Testis (tissue), 3 donors: ENCODE results near the gene MAPK12. TPM values are rescaled to one million over a fixed set of nuclear protein-coding genes. Genes with fewer than 3 reads are reported as not detected.

Experiments used
- DNase-seq: peaks from one replicate; pipeline ENCODE4 v3.0.0-alpha.2; 2019
- H3K27ac ChIP-seq, 2 donors: fragments of 200-600 bp; sonication (generic); one replicate each; pipeline ENCODE4 v1.5.1; 2019
- H3K27me3 ChIP-seq: fragments of 200-600 bp; sonication (generic); one replicate; pipeline ENCODE4 v1.5.1; 2019
- H3K36me3 ChIP-seq: fragments of 200-600 bp; sonication (generic); one replicate; pipeline ENCODE4 v1.5.1; 2017; ENCODE audit warnings: low read depth; ENCODE audit errors: missing control alignments
- H3K4me1 ChIP-seq: fragments of 200-600 bp; sonication (generic); one replicate; pipeline ENCODE4 v1.5.1; 2019
- H3K4me3 ChIP-seq, 2 donors: fragments of 200-600 bp; sonication (generic); one replicate each; pipeline ENCODE4 v1.5.1; 2017 to 2019
- H3K9me3 ChIP-seq: fragments of 200-600 bp; sonication (generic); one replicate; pipeline ENCODE4 v1.5.1; 2017
- POLR2A ChIP-seq: fragments of 450-650 bp; IDR thresholded peaks from one replicate; pipeline ENCODE4 v1.6.1; 2017; ENCODE audit warnings: antibody characterized with exemption, mild to moderate bottlenecking, moderate library complexity
- WGBS, 2 donors: methylation state at CpG; one replicate each; pipeline ENCODE4 v1.1.5; 2018; 5-methylcytosine and 5-hydroxymethylcytosine counted together
- intact Hi-C: fragments of 100-400 bp; cut with DNase I; formaldehyde crosslinking; loops from one replicate; pipeline ENCODE4 v1.15.1; 2023; ENCODE audit warnings: low total_unique reads
- polyA plus RNA-seq: library from polyadenylated mRNA; stranded (reverse); fragments of 350-450 nt; fragmentation: Illumina TruSeq; extraction: RNeasy Lipid Tissue Mini Kit (QIAGEN cat#74804); gene quantifications from one replicate; pipeline ENCODE4 v1.2.3, GENCODE V29; 2014; ENCODE audit warnings: low read depth, low replicate concordance; ENCODE audit not compliant: insufficient read depth
- total RNA-seq, 2 donors: library from RNA; depleted of rRNA; stranded (reverse); fragments of >200 nt; gene quantifications; one replicate each; pipeline ENCODE4 v1.2.3, GENCODE V29; 2016
- TF ChIP-seq, protein P1 (sequence below), 3 experiments: fragments of 450-650 bp in 2 of 3; fragments of 200-600 bp in 1 of 3; sonication (generic) in 1 of 3; IDR thresholded peaks; one replicate each; pipeline ENCODE4 v1.5.1; 2016 to 2019; ENCODE audit warnings: antibody characterized with exemption in 3 of 3, mild to moderate bottlenecking in 2 of 3, moderate library complexity in 1 of 3

The MAPK12 gene
- total and polyA plus RNA-seq, 3 donors from 2014 or later: 9.1 to 25.1 (median 22.3) TPM

DNA sequence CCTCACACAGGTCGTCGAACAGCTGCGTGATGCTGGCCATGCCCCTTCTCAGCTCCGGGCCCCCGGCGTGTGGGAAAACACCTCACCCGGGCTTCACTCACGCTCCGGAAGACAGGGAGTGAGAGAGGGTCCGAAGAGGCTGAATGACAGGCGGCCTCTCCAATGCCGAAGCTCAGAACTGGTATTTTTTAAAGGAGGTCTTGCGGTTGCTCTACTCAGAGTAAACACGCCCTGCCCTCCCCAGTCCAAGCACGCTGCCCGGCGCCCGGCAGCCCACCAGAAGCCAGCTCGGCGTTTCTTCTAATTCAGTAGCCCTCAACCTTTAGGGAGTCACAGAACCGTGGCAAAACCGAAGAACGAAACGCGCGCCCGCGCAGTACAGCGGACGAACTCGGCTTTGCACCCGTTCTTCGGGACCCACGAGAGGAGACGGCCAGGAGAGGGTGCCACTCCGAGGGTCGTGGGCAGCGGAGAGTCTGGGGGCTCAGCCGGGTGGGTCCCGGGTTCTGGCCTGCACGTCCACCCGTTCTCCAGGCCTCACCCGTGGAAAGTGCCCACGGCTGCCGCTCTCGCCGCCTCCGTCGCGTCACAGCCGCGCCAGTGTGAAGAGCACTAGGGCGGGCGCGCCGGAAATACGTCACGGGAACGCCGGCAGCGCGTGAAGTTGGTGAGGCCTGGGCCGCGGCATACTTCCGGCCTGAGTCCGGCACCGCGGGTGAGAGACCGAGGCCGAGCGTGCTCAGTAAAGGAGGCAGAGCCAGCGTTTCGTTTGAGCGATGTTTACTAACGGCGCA is 16.9 kb downstream of the MAPK12 start, which contains the start of gene TUBGCP6:
TSS of gene TUBGCP6 (minus strand) at position 604 of the 794 bp plus-strand sequence. CDS start at position 40, 564 bp downstream.
- peak within 1 kb of the TSS; percentile 78 to 93 for H3K4me3 ChIP-seq
- no peaks in the 10 kb centered on the region for H3K36me3 ChIP-seq
- no peaks in the 10 kb centered on the region for H3K9me3 ChIP-seq
- intact Hi-C loops: no loop called here
- H3K27me3 ChIP-seq: no peaks in the 10 kb centered on the region
- 0 to 1% methylated on average over 49 to 73 of the region's 76 CpGs for WGBS, 2 donors
- peak; percentile 98 for DNase-seq
- H3K27ac ChIP-seq: peak within 1 kb of the TSS; percentile 82 to 86
- peaks cover 36% of the 10 kb centered on the region for H3K4me1 ChIP-seq
- TF ChIP-seq POLR2A: peak; percentile 5
- TF ChIP-seq, protein P1, sequence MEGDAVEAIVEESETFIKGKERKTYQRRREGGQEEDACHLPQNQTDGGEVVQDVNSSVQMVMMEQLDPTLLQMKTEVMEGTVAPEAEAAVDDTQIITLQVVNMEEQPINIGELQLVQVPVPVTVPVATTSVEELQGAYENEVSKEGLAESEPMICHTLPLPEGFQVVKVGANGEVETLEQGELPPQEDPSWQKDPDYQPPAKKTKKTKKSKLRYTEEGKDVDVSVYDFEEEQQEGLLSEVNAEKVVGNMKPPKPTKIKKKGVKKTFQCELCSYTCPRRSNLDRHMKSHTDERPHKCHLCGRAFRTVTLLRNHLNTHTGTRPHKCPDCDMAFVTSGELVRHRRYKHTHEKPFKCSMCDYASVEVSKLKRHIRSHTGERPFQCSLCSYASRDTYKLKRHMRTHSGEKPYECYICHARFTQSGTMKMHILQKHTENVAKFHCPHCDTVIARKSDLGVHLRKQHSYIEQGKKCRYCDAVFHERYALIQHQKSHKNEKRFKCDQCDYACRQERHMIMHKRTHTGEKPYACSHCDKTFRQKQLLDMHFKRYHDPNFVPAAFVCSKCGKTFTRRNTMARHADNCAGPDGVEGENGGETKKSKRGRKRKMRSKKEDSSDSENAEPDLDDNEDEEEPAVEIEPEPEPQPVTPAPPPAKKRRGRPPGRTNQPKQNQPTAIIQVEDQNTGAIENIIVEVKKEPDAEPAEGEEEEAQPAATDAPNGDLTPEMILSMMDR (IDR thresholded peaks at IDR 0.05): peak in 2 of 3 experiments; percentile 24 to 27

DNA sequence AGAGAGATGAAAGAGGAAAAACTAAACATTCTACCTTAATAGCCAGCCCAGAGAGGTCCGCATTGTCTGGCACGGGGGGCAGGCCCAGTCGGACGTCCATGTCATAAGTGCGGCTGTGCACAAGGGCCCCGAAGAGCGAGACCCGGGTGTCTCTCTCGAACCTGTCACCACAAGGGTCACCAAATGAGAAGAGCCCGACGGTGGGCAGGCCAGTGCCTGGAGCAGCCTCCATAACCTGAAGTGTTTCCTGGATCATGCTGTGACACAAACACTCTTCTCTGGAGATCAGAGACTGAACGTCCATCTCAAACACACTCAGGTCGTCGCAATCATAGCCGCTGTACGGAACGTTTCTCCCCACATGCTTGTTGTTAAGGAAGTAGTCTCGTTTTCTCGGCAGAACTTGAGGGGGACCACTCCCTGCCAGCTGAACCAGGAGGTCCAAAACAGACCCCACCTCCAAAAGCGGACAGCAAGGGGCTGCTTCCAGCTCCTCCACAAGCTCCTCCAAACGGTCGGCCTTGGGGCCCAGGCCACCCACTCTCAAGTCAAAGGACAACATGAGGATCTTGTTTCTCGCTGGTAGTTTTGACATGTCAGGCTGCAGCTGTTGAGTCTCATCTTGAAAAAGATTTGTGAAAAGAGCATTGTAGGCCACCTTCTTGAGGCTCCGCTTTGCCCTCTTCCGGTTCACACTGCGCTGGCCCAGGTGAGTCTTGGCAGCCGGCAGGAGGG is 17.6 kb downstream of the MAPK12 start:
- H3K9me3 ChIP-seq: no peaks in the 10 kb centered on the region
- TF ChIP-seq, protein P1 (IDR thresholded peaks at IDR 0.05): no peak
- TF ChIP-seq POLR2A: no peak
- H3K27me3 ChIP-seq: no peaks in the 10 kb centered on the region
- DNase-seq: no peak
- peaks cover 36% of the 10 kb centered on the region for H3K4me1 ChIP-seq
- no peaks in the 10 kb centered on the region for H3K36me3 ChIP-seq
- 11 to 12% methylated on average over 14 to 27 of the region's 27 CpGs for WGBS, 2 donors
- intact Hi-C loops: no loop called here
- H3K27ac ChIP-seq: peak overlapping the region; percentile 82 to 86
- peak overlapping the region; percentile 78 to 93 for H3K4me3 ChIP-seq

DNA sequence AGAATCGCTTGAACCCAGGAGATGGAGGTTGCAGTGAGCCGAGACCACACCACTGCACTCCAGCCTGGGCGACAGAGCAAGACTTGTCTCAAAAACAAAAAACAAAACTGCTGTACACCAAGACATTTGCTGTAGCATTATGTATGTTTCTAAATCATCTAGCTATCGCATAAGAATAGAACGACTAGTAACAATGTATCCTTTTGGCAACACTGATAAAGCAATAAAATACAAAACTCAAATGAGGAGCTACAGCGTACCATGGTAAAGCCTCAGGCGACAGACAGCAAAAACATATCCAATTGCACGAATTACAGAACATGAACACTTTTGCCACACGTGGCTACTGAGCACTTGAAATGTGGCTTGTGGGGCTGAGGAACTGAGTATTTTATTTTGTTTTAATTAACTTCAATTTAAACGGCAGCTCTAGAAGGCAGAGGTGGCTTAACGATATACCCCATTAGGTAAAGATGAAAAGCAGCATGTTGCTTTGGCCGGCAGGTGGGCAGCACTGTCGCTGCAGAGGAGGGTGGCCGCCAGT is 19.0 kb downstream of the MAPK12 start:
- Histone ChIP-seq H3K36me3 (no peaks in the 10 kb centered on the region), H3K4me1 (peaks cover 36% of the 10 kb centered on the region), H3K4me3 (peak overlapping the region in 1 of 2 donors; percentile 93), H3K27me3 (no peaks in the 10 kb centered on the region), H3K9me3 (no peaks in the 10 kb centered on the region), H3K27ac (no peak overlapping the region)
- DNase-seq: no peak
- intact Hi-C loops: no loop called here
- TF ChIP-seq, protein P1 (IDR thresholded peaks at IDR 0.05): no peak
- no peak for TF ChIP-seq POLR2A
- 34% methylated on average over 14 of the region's 14 CpGs for WGBS, 2 donors

DNA sequence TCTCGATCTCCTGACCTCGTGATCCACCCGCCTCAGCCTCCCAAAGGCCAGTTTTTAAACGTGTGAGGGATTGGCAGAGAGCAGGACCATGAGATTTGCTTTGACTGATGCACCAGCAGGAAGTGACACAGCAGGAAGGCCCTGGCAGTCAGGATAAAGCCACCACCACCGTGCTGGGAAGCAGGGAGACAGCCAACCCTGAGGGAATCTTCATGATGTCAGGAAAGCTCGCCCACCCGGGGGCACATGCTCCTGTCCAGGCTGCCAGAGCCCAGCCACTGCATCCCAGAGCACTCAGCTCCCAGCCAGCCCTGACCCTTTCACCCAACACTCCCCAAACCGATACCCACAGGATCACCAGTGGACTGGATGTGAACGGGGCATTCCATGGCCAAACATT is 22.7 kb downstream of the MAPK12 start:
- 87 to 91% methylated on average over 7 to 9 of the region's 9 CpGs for WGBS, 2 donors
- no peak for TF ChIP-seq POLR2A
- TF ChIP-seq, protein P1 (IDR thresholded peaks at IDR 0.05): no peak

More for the DNA sequence above, 22.7 kb downstream of the MAPK12 start:
- Histone ChIP-seq H3K4me3 (no peak overlapping the region), H3K36me3 (no peaks in the 10 kb centered on the region), H3K27me3 (no peaks in the 10 kb centered on the region), H3K9me3 (no peaks in the 10 kb centered on the region), H3K27ac (no peak overlapping the region), H3K4me1 (peaks cover 28% of the 10 kb centered on the region)
- intact Hi-C loops: no loop called here
- DNase-seq: no peak
